HL-60 (cell line): ENCODE results near the gene DOP1A.

Experiments used
- POLR2AphosphoS5 ChIP-seq: IDR thresholded peaks from 2 replicates; pipeline ENCODE4 v1.6.1; 2012; ENCODE audit warnings: low read depth
- SPI1 ChIP-seq: IDR thresholded peaks from 2 replicates; pipeline ENCODE4 v1.6.1; 2012; ENCODE audit warnings: low read depth, mild to moderate bottlenecking, borderline replicate concordance
- TF ChIP-seq, protein P1 (sequence below): IDR thresholded peaks from one replicate; pipeline ENCODE4 v1.5.1; 2011; ENCODE audit warnings: low read length, control low read depth, inconsistent platforms; ENCODE audit not compliant: insufficient read depth
- TF ChIP-seq, protein P2 (sequence below): IDR thresholded peaks from 2 replicates; pipeline ENCODE4 v1.6.1; 2012; ENCODE audit warnings: low read depth; ENCODE audit not compliant: insufficient replicate concordance

GRCh38 chr6:83199173-83199862 is 131.8 kb downstream of the DOP1A start:
- TF ChIP-seq, protein P1, sequence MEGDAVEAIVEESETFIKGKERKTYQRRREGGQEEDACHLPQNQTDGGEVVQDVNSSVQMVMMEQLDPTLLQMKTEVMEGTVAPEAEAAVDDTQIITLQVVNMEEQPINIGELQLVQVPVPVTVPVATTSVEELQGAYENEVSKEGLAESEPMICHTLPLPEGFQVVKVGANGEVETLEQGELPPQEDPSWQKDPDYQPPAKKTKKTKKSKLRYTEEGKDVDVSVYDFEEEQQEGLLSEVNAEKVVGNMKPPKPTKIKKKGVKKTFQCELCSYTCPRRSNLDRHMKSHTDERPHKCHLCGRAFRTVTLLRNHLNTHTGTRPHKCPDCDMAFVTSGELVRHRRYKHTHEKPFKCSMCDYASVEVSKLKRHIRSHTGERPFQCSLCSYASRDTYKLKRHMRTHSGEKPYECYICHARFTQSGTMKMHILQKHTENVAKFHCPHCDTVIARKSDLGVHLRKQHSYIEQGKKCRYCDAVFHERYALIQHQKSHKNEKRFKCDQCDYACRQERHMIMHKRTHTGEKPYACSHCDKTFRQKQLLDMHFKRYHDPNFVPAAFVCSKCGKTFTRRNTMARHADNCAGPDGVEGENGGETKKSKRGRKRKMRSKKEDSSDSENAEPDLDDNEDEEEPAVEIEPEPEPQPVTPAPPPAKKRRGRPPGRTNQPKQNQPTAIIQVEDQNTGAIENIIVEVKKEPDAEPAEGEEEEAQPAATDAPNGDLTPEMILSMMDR = no peak
- TF ChIP-seq POLR2AphosphoS5 = no peak
- no peak for TF ChIP-seq SPI1
- TF ChIP-seq, protein P2, sequence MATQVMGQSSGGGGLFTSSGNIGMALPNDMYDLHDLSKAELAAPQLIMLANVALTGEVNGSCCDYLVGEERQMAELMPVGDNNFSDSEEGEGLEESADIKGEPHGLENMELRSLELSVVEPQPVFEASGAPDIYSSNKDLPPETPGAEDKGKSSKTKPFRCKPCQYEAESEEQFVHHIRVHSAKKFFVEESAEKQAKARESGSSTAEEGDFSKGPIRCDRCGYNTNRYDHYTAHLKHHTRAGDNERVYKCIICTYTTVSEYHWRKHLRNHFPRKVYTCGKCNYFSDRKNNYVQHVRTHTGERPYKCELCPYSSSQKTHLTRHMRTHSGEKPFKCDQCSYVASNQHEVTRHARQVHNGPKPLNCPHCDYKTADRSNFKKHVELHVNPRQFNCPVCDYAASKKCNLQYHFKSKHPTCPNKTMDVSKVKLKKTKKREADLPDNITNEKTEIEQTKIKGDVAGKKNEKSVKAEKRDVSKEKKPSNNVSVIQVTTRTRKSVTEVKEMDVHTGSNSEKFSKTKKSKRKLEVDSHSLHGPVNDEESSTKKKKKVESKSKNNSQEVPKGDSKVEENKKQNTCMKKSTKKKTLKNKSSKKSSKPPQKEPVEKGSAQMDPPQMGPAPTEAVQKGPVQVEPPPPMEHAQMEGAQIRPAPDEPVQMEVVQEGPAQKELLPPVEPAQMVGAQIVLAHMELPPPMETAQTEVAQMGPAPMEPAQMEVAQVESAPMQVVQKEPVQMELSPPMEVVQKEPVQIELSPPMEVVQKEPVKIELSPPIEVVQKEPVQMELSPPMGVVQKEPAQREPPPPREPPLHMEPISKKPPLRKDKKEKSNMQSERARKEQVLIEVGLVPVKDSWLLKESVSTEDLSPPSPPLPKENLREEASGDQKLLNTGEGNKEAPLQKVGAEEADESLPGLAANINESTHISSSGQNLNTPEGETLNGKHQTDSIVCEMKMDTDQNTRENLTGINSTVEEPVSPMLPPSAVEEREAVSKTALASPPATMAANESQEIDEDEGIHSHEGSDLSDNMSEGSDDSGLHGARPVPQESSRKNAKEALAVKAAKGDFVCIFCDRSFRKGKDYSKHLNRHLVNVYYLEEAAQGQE = no peak
